Gastrocnemius medialis (tissue), 4 donors: Measurements from ENCODE around the gene NBPF26. TPM values are rescaled to one million over a fixed set of nuclear protein-coding genes. Genes with fewer than 3 reads are reported as not detected.
A peak's percentile ranks its signal among the peaks of the same experiment; 100 is the strongest.
"Not testable (repeated sequence)": the region's sequence is repeated elsewhere in the genome, so short reads cannot be mapped to it uniquely, and the experiment has no call there.

Source experiments
- ATAC-seq, 2 donors: fragments of 150-250 bp; one replicate each; pipeline ENCODE4 v1.9.1; 2016
- DNase-seq, 2 donors: peaks; one replicate each; pipeline ENCODE4 v3.0.0-alpha.2; 2019
- H3K27ac ChIP-seq, 4 donors: fragments of 200-600 bp; sonication (generic); 1 replicate in 1 of 4; 2 replicates in 3 of 4; pipeline ENCODE4 v1.5.1; 2016 to 2018; ENCODE audit warnings: mild to moderate bottlenecking in 2 of 4, moderate library complexity in 1 of 4
- H3K27me3 ChIP-seq, 3 donors: fragments of 200-600 bp; sonication (generic) in 2 of 3; 1 replicate in 1 of 3; 2 replicates in 2 of 3; pipeline versions ENCODE4 v1.5.1 to v1.6.0; 2016 to 2019; ENCODE audit warnings: mild to moderate bottlenecking in 1 of 3, moderate library complexity in 1 of 3
- H3K36me3 ChIP-seq, 2 donors: fragments of 200-600 bp; sonication (generic) in 1 of 2; one replicate each; pipeline ENCODE4 v1.5.1; 2017 to 2018
- H3K4me1 ChIP-seq, 2 donors: fragments of 200-600 bp; sonication (generic) in 1 of 2; one replicate each; pipeline ENCODE4 v1.5.1; 2016 to 2017; ENCODE audit warnings: mild to moderate bottlenecking in 2 of 2
- H3K4me3 ChIP-seq, 4 donors: fragments of 200-600 bp; sonication (generic) in 3 of 4; 1 replicate in 1 of 4; 2 replicates in 3 of 4; pipeline ENCODE4 v1.5.1; 2016 to 2019; ENCODE audit warnings: mild to moderate bottlenecking in 2 of 4
- H3K9me3 ChIP-seq, 3 donors: fragments of 200-600 bp; sonication (generic) in 2 of 3; 1 replicate in 1 of 3; 2 replicates in 2 of 3; pipeline ENCODE4 v1.5.1; 2016 to 2019
- POLR2A ChIP-seq, 2 donors: fragments of 450-650 bp; IDR thresholded peaks; one replicate each; pipeline ENCODE4 v1.6.1; 2017; ENCODE audit warnings: antibody characterized with exemption in 2 of 2, mild to moderate bottlenecking in 2 of 2, moderate library complexity in 2 of 2
- in situ Hi-C, 4 donors: fragments of 200-750 bp; cut with MboI; loops; one replicate each; pipeline versions ENCODE4 v1.15.0 to v1.8.0; 2017; ENCODE audit warnings: low sequenced_read_pairs in 4 of 4
- intact Hi-C: fragments of 100-400 bp; cut with DNase I; formaldehyde crosslinking; loops from one replicate; pipeline ENCODE4 v1.15.1; 2023; ENCODE audit warnings: low total_unique reads
- total RNA-seq, 4 donors: library from RNA; depleted of rRNA; stranded (reverse); fragments of >200 nt; gene quantifications; one replicate each; pipeline versions ENCODE4 v1.1.0 to v1.2.3, GENCODE V29; 2016

Gene NBPF26
- total RNA-seq, 4 donors from 2014 or later = 3.1 to 7.2 (median 6.6) TPM

DNA sequence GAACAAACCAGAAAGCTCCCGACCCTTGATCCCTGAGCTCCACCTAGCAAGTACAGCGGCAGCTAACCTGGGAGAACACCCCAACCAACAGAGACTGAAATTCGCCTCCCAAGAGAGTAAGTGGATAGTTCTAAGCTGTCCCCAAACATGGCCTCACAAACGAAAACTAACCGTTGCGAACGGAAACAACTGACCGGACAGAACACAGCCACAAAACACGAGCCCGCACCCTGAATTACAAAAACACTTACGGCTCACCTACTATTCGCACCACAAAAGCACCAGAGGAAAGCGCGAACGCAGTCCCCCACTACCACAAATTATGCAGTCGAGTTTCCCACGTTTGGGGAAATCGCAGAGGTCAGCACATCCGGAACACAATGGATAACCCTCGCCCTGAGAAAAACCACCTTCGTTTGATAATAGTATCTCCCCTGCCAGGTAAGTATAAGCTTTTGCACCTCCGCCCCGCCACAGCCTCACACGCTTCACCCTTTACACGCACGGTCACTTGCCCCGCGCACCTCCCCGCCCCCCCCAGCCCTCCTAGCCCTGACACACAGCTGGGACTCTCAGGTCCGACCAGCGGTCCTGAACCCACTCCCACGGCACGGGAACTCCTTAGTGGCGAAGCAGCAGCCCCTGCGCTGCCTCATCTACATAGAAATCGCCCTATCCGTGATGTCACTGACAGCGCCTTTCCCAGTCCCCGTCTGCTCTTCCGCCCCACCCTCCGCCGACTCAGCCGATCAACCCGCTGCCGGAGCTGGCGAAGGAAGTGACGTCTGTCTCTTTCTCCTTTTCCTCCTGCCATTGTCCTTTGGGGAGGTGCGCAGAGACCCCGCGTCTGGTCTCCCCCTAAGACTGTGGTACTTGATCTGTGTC is 127.0 kb downstream of the NBPF26 start:
- intact Hi-C loops, in situ Hi-C loops, H3K4me1 ChIP-seq, H3K36me3 ChIP-seq, H3K9me3 ChIP-seq, H3K27me3 ChIP-seq: not testable (repeated sequence)
- peak in 1 of 2 donors; percentile 76 for TF ChIP-seq POLR2A (IDR thresholded peaks at IDR 0.05)
- ATAC-seq = peak in 1 of 2 donors; percentile 83
- DNase-seq = peak in 1 of 2 donors; percentile 38
- H3K27ac ChIP-seq = peak overlapping the region in 2 of 4 donors; percentile 64 to 75
- H3K4me3 ChIP-seq = peak overlapping the region in 2 of 4 donors; percentile 48 to 58

DNA sequence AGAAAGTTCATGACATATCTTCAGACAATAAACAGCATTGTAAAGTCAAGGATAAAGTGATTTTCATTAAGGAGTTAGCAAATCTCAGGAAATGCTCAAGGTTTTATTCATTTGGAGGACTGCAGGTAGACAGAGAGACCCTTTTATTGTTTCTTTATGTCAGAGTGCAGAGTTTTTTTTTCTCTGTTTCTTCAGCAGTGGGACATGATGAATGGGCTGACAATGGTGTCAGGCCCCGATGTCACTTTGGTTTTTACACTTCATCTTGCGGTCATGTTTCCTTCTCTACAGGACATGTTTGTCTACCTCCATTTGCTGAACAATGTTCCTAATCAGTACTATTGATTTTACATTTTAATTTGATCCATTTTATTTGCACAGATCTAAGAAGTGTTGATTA is 134.4 kb downstream of the NBPF26 start:
- H3K4me1 ChIP-seq, H3K4me3 ChIP-seq, intact Hi-C loops, ATAC-seq, H3K27me3 ChIP-seq, H3K9me3 ChIP-seq, H3K27ac ChIP-seq, DNase-seq, H3K36me3 ChIP-seq, in situ Hi-C loops: not testable (repeated sequence)

DNA sequence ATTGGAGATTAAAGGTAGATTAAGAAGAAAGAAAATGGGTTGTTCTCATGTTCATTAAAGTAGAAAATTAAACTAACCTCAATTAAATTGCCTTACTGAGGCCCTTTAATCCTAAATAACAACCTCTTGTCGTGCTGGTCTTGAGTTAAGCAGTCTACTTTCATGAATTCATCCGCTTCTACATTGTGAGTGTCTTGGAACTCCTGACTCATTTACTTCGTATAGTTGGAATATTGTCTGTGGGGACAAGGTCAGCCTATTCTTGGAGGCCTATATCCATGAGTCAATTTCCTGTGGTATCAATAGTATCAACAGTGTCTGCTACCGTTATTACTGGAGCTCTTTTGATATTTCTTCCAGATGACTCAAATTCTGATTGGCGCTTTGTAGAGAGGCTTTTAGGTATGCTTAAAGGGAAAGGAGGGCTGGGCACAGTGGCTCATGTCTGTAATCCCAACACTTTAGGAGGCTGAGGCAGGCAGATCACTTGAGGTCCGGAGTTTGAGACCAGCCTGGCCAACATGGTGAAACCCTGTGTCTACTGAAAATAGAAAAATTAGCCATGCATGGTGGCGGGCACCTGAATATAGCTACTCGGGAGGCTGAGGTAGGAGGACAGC is 136.0 kb downstream of the NBPF26 start:
- in situ Hi-C loops, intact Hi-C loops, H3K4me1 ChIP-seq: not testable (repeated sequence)

DNA sequence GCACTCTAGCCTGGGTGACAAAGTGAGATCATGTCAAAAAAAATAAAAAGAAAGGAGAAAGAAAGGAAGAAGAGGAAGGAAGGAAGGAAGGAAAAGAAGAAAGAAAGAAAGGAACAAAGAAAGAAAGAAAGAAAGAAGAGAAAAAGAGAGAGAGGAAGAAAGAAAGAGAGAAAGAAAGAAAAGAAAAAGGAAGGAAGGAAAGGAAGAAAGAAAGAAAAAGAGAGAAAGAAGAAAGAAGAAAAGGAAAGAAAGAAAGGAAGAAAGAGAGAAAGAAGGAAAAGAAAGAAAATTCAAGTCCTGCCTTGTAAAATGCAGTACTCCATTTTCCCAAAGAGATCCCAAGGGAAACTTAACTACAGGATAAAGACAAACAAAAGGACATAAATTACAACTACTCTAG is 154.5 kb downstream of the NBPF26 start:
- DNase-seq, H3K36me3 ChIP-seq, intact Hi-C loops, H3K27ac ChIP-seq, H3K27me3 ChIP-seq, H3K4me3 ChIP-seq, ATAC-seq, H3K4me1 ChIP-seq, in situ Hi-C loops, H3K9me3 ChIP-seq: not testable (repeated sequence)

More for the DNA sequence above, 136.0 kb downstream of the NBPF26 start:
- H3K27me3 ChIP-seq, H3K4me3 ChIP-seq, H3K9me3 ChIP-seq, H3K36me3 ChIP-seq, H3K27ac ChIP-seq, DNase-seq, ATAC-seq: not testable (repeated sequence)

DNA sequence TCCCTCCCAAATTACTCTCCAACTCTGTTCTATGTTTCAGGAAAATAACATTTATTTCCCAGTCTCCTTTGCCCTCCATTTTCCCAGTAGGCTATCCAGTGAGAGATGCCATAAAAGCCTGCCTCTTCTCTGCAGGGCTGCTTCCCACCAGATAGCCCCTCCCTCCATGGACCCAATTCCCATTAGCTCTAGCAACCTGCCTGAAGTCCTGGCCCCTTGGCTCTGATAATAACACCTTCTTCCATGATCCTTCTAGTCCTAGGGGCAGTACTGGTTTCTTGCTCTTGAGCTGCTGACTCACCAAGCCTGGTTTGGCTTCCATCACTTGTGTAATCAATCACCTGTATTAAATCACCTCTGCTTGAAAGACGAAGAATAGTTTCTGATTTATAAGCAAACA is 156.3 kb downstream of the NBPF26 start:
- intact Hi-C loops, DNase-seq, in situ Hi-C loops: not testable (repeated sequence)

DNA sequence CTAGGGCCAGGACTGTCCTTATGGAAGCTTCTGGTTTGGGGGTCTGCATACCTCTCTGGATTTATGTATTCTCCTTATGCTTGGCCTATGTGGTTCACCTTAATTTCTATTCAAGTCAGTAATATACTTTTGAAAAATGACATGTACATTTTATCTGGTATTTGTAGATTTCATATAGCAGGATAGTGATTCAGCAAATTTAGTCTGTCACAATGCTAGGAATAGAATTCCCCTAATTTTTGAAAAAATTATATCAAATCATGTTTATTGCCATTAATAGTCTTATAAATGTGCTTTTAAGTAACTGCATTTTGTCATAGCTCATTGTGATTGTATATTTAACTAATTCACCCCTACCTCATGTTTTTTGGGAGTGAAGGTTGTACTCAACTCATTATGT is 158.2 kb downstream of the NBPF26 start:
- H3K4me3 ChIP-seq, ATAC-seq, intact Hi-C loops, H3K27me3 ChIP-seq, H3K36me3 ChIP-seq, H3K9me3 ChIP-seq, H3K27ac ChIP-seq, DNase-seq, in situ Hi-C loops, H3K4me1 ChIP-seq: not testable (repeated sequence)

More for the DNA sequence above, 156.3 kb downstream of the NBPF26 start:
- not testable (repeated sequence) for H3K9me3 ChIP-seq, H3K4me1 ChIP-seq, ATAC-seq, H3K4me3 ChIP-seq, H3K36me3 ChIP-seq, H3K27me3 ChIP-seq, H3K27ac ChIP-seq

Other genes with a start within 250 kb of the NBPF26 start
- gene PPIAL4A, start 165.8 kb downstream of the NBPF26 start, total RNA-seq = not detected